Osteoblast (primary cell): ENCODE data around the gene HMCN1. TPM values are rescaled to one million over a fixed set of nuclear protein-coding genes. Genes with fewer than 3 reads are reported as not detected.

Experiments used
- DNase-seq: peaks from one replicate; pipeline ENCODE4 v3.0.0; 2011; ENCODE audit warnings: low spot score, mixed read lengths; ENCODE audit not compliant: insufficient read length; ENCODE audit errors: missing footprints
- H2AFZ ChIP-seq: 2 replicates; pipeline ENCODE4 v1.6.0; 2011; ENCODE audit warnings: mild to moderate bottlenecking, low read length
- H3K27ac ChIP-seq: 2 replicates; pipeline ENCODE4 v1.5.1; 2011; ENCODE audit warnings: mild to moderate bottlenecking, low read depth, low read length, moderate library complexity
- H3K27me3 ChIP-seq: 2 replicates; pipeline ENCODE4 v1.6.0; 2012; ENCODE audit warnings: mild to moderate bottlenecking, control low read depth, inconsistent platforms, low read length, moderate library complexity; ENCODE audit not compliant: insufficient read depth
- H3K36me3 ChIP-seq: 2 replicates; pipeline ENCODE4 v1.5.1; 2011; ENCODE audit warnings: mild to moderate bottlenecking, low read length, control low read depth, moderate library complexity; ENCODE audit not compliant: insufficient read depth
- H3K4me1 ChIP-seq: 2 replicates; pipeline ENCODE4 v1.5.1; 2011; ENCODE audit warnings: mild to moderate bottlenecking, low read length, control low read depth, moderate library complexity; ENCODE audit not compliant: insufficient read depth
- H3K4me2 ChIP-seq: 2 replicates; pipeline ENCODE4 v1.6.0; 2011; ENCODE audit warnings: mild to moderate bottlenecking, low read length; ENCODE audit not compliant: insufficient read depth
- H3K4me3 ChIP-seq: fragments of 200-600 bp; sonication (generic); 3 replicates; pipeline ENCODE4 v1.5.1; 2012; ENCODE audit warnings: mild to moderate bottlenecking, low read length, inconsistent platforms; ENCODE audit not compliant: insufficient read depth
- H3K79me2 ChIP-seq: 2 replicates; pipeline ENCODE4 v1.6.0; 2012; ENCODE audit warnings: mild to moderate bottlenecking, low read length, control low read depth, inconsistent platforms; ENCODE audit not compliant: insufficient read depth
- H3K9me3 ChIP-seq: 2 replicates; pipeline ENCODE4 v1.5.1; 2011; ENCODE audit warnings: low read depth, low read length, control low read depth
- H4K20me1 ChIP-seq: 2 replicates; pipeline ENCODE4 v1.6.0; 2012; ENCODE audit warnings: mild to moderate bottlenecking, low read length, control low read depth; ENCODE audit not compliant: insufficient read depth
- total RNA-seq: library from RNA; depleted of rRNA; stranded (reverse); fragments of >200 nt; gene quantifications from 2 replicates; pipeline ENCODE4 v1.2.3, GENCODE V29; 2012
- TF ChIP-seq, protein P1 (sequence below): IDR thresholded peaks from 2 replicates; pipeline ENCODE4 v1.5.1; 2011; ENCODE audit warnings: mild to moderate bottlenecking, low read depth, low read length, moderate library complexity; ENCODE audit errors: extremely low read depth

HMCN1 gene
- total RNA-seq, 1 donor = 178 TPM

DNA sequence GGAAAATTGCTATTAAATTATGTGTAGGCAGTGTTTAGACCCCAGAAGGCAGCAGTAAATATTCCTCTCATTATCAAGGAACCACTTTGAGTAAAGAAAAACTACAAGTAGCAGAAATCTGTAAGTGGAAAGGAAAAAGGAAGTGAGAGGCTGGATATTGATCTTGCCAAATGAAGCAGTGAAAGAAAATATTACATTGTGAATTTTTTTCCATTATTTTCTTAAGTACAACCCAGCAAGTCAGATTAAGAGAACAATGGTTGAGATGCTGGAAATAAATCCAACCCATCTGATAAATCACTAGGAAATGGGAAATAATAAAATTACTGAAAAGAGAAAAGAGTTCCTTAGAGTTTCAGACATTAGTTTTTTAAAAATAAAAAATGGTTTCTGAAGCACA is 106.7 kb downstream of the HMCN1 start:
- no peak for DNase-seq
- H4K20me1 ChIP-seq = no peaks in the 10 kb centered on the region
- no peaks in the 10 kb centered on the region for H3K9me3 ChIP-seq
- H3K36me3 ChIP-seq = no peaks in the 10 kb centered on the region
- no peaks in the 10 kb centered on the region for H3K4me1 ChIP-seq
- H3K4me3 ChIP-seq = no peak overlapping the region
- H3K27ac ChIP-seq = no peak overlapping the region
- H3K4me2 ChIP-seq = no peak overlapping the region
- H2AFZ ChIP-seq = no peak overlapping the region
- no peaks in the 10 kb centered on the region for H3K27me3 ChIP-seq
- TF ChIP-seq, protein P1, sequence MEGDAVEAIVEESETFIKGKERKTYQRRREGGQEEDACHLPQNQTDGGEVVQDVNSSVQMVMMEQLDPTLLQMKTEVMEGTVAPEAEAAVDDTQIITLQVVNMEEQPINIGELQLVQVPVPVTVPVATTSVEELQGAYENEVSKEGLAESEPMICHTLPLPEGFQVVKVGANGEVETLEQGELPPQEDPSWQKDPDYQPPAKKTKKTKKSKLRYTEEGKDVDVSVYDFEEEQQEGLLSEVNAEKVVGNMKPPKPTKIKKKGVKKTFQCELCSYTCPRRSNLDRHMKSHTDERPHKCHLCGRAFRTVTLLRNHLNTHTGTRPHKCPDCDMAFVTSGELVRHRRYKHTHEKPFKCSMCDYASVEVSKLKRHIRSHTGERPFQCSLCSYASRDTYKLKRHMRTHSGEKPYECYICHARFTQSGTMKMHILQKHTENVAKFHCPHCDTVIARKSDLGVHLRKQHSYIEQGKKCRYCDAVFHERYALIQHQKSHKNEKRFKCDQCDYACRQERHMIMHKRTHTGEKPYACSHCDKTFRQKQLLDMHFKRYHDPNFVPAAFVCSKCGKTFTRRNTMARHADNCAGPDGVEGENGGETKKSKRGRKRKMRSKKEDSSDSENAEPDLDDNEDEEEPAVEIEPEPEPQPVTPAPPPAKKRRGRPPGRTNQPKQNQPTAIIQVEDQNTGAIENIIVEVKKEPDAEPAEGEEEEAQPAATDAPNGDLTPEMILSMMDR = no peak
- H3K79me2 ChIP-seq = no peaks in the 10 kb centered on the region

DNA sequence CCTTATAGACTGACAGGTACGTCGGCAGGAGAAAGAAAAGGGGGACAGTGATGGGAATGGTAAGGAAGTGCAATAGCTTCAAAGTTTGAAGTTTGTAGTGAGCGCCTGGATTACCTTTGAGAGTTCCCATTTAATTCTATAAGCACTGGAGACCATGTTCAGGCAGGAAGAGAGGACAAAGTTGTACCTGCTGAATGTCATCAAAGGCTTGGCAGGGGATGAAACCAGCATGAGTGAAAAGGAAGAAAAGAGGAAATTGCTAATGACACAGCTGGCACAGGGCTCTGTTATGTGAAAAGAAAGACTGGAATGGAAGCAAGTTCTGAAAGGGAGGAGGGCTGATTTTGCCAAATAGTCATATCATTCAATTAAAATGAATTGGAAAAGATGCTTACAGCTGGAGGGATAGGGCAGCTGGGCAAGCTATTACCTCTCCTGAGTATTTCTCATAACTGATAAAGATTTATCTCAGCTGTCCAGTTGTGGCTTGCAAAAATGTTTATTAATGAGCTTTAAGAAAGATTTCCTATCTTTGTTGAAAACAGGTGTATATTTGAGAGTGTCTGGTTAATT is 109.2 kb downstream of the HMCN1 start:
- no peaks in the 10 kb centered on the region for H3K9me3 ChIP-seq
- DNase-seq = no peak
- H3K4me3 ChIP-seq = no peak overlapping the region
- H3K4me2 ChIP-seq = no peak overlapping the region
- no peaks in the 10 kb centered on the region for H4K20me1 ChIP-seq
- TF ChIP-seq, protein P1 = no peak
- H2AFZ ChIP-seq = no peak overlapping the region
- peaks cover 3% of the 10 kb centered on the region for H3K4me1 ChIP-seq
- H3K27me3 ChIP-seq = no peaks in the 10 kb centered on the region
- H3K27ac ChIP-seq = no peak overlapping the region
- H3K36me3 ChIP-seq = no peaks in the 10 kb centered on the region
- H3K79me2 ChIP-seq = no peaks in the 10 kb centered on the region

- Histone ChIP-seq H3K79me2 (no peaks in the 10 kb centered on the region), H3K36me3 (no peaks in the 10 kb centered on the region), H4K20me1 (no peaks in the 10 kb centered on the region), H3K4me2 (no peak overlapping the region), H2AFZ (no peak overlapping the region), H3K4me1 (peaks cover 3% of the 10 kb centered on the region), H3K9me3 (no peaks in the 10 kb centered on the region), H3K4me3 (no peak overlapping the region), H3K27me3 (no peaks in the 10 kb centered on the region), H3K27ac (no peak overlapping the region)
- DNase-seq = no peak
- TF ChIP-seq, protein P1 = no peak
Observed at GRCh38 chr1:185843986-185844385, 109.8 kb downstream of the HMCN1 start.

GRCh38 chr1:185846672-185847444 is 112.7 kb downstream of the HMCN1 start:
- H3K79me2 ChIP-seq = no peaks in the 10 kb centered on the region
- TF ChIP-seq, protein P1 = no peak
- no peaks in the 10 kb centered on the region for H3K27me3 ChIP-seq
- H3K4me1 ChIP-seq = peaks cover 10% of the 10 kb centered on the region
- H3K4me3 ChIP-seq = no peak overlapping the region
- H3K9me3 ChIP-seq = no peaks in the 10 kb centered on the region
- H4K20me1 ChIP-seq = no peaks in the 10 kb centered on the region
- no peak overlapping the region for H2AFZ ChIP-seq
- H3K4me2 ChIP-seq = no peak overlapping the region
- peak; percentile 8 for DNase-seq
- no peak overlapping the region for H3K27ac ChIP-seq
- no peaks in the 10 kb centered on the region for H3K36me3 ChIP-seq
